EH (cell line): Measurements from ENCODE around the gene RYR1.
A peak's percentile ranks its signal among the peaks of the same experiment; 100 is the strongest.
"Not testable (repeated sequence)": the region's sequence is repeated elsewhere in the genome, so short reads cannot be mapped to it uniquely, and the experiment has no call there.

Source experiments
- DNase-seq: peaks from one replicate; pipeline ENCODE4 v3.0.0-alpha.2; 2015; ENCODE audit warnings: low read depth

RYR1 gene

GRCh38 chr19:38616265-38616664 lies 182.8 kb downstream of the RYR1 start:
- no peak for DNase-seq

GRCh38 chr19:38617283-38617763 lies 183.8 kb downstream of the RYR1 start:
- DNase-seq, result no peak

- DNase-seq, result no peak
Observed at GRCh38 chr19:38617764-38618589, 184.5 kb downstream of the RYR1 start, which contains the start of gene MAP4K1. MAP4K1 (minus strand) TSS chr19:38617953; CDS start chr19:38617895, 58 bp downstream.

GRCh38 chr19:38618590-38619360 lies 185.3 kb downstream of the RYR1 start, which contains the start of gene EIF3K:
EIF3K (plus strand) TSS chr19:38619188; CDS start chr19:38619269, 81 bp downstream.
- DNase-seq, result peak; percentile 99

GRCh38 chr19:38619361-38620174 lies 186.1 kb downstream of the RYR1 start:
- no peak for DNase-seq

- no peak for DNase-seq
Observed at GRCh38 chr19:38624822-38625221, 191.3 kb downstream of the RYR1 start.

- no peak for DNase-seq
Observed at GRCh38 chr19:38626401-38626800, 192.9 kb downstream of the RYR1 start.

- no peak for DNase-seq
Observed at GRCh38 chr19:38629568-38629967, 196.1 kb downstream of the RYR1 start.

- not testable (repeated sequence) for DNase-seq
Observed at GRCh38 chr19:38631301-38631700, 197.8 kb downstream of the RYR1 start.

GRCh38 chr19:38631811-38632475 lies 198.5 kb downstream of the RYR1 start:
- not testable (repeated sequence) for DNase-seq

- no peak for DNase-seq
Observed at GRCh38 chr19:38632476-38633213, 199.2 kb downstream of the RYR1 start.

- peak; percentile 75 for DNase-seq
Observed at GRCh38 chr19:38634757-38635482, 201.4 kb downstream of the RYR1 start.

GRCh38 chr19:38635483-38636399 lies 202.2 kb downstream of the RYR1 start:
- no peak for DNase-seq
